ENCODE results near the gene RPS27A. TPM values are rescaled to one million over a fixed set of nuclear protein-coding genes. Genes with fewer than 3 reads are reported as not detected.
A peak's percentile ranks its signal among the peaks of the same experiment; 100 is the strongest.

The RPS27A gene
- total and polyA plus RNA-seq, 9 of the 15 experiments (the other 6 are each of a cell fraction or from before 2014, with no cell fraction given): 1,383 to 3,282 (median 2,242) TPM

- 0 out of 2 replicates have a peak, but pooled peaks have one; percentile 54 for TF ChIP-seq RHOXF2B (CRISPR knock-in tag; conservative IDR thresholded peaks at IDR 0.05)
- TF ChIP-seq CBX5 (IDR thresholded peaks at IDR 0.05; ENCODE audit: borderline replicate concordance, low read depth): no peak
- TF ChIP-seq, protein P1, sequence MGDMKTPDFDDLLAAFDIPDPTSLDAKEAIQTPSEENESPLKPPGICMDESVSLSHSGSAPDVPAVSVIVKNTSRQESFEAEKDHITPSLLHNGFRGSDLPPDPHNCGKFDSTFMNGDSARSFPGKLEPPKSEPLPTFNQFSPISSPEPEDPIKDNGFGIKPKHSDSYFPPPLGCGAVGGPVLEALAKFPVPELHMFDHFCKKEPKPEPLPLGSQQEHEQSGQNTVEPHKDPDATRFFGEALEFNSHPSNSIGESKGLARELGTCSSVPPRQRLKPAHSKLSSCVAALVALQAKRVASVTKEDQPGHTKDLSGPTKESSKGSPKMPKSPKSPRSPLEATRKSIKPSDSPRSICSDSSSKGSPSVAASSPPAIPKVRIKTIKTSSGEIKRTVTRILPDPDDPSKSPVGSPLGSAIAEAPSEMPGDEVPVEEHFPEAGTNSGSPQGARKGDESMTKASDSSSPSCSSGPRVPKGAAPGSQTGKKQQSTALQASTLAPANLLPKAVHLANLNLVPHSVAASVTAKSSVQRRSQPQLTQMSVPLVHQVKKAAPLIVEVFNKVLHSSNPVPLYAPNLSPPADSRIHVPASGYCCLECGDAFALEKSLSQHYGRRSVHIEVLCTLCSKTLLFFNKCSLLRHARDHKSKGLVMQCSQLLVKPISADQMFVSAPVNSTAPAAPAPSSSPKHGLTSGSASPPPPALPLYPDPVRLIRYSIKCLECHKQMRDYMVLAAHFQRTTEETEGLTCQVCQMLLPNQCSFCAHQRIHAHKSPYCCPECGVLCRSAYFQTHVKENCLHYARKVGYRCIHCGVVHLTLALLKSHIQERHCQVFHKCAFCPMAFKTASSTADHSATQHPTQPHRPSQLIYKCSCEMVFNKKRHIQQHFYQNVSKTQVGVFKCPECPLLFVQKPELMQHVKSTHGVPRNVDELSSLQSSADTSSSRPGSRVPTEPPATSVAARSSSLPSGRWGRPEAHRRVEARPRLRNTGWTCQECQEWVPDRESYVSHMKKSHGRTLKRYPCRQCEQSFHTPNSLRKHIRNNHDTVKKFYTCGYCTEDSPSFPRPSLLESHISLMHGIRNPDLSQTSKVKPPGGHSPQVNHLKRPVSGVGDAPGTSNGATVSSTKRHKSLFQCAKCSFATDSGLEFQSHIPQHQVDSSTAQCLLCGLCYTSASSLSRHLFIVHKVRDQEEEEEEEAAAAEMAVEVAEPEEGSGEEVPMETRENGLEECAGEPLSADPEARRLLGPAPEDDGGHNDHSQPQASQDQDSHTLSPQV (IDR thresholded peaks at IDR 0.05): no peak
- TF ChIP-seq ELF1 (tag; IDR thresholded peaks at IDR 0.05): peak; percentile 99
- no peak for TF ChIP-seq ATF1 (CRISPR knock-in tag; IDR thresholded peaks at IDR 0.05)
- TF ChIP-seq ATF1 (tag; IDR thresholded peaks at IDR 0.05): peak; percentile 82
- no peak; a peak in 1 of 4 replicates for TF ChIP-seq KDM1A (IDR thresholded peaks at IDR 0.05)
- peak; percentile 44 to 95; a peak in 3 of 4 replicates for TF ChIP-seq ARNT (IDR thresholded peaks at IDR 0.05)
- TF ChIP-seq SIN3B (IDR thresholded peaks at IDR 0.05; ENCODE audit: low read depth): peak; percentile 96
- TF ChIP-seq NFE2L1 (tag; IDR thresholded peaks at IDR 0.05; ENCODE audit: borderline replicate concordance, low read depth): no peak
- TF ChIP-seq ASH1L (IDR thresholded peaks at IDR 0.05; ENCODE audit: borderline replicate concordance, low read depth, partially characterized antibody): peak; percentile 45
- TF ChIP-seq SP1 (CRISPR knock-in tag; IDR thresholded peaks at IDR 0.05): peak; percentile 92
- TF ChIP-seq PRDM10 (IDR thresholded peaks at IDR 0.05; ENCODE audit: partially characterized antibody): peak; percentile 58
- TF ChIP-seq RAD21 (CRISPR knock-in tag; conservative IDR thresholded peaks at IDR 0.05 in 1 of 2, IDR thresholded peaks at IDR 0.05 in 1 of 2): peak in 1 of 2 experiments; percentile 37; a peak in 2 of 4 replicates
- no peak for TF ChIP-seq MAFG (tag; conservative IDR thresholded peaks at IDR 0.05)
- TF ChIP-seq ZNF12 (CRISPR knock-in tag; IDR thresholded peaks at IDR 0.05): no peak
- no peak for TF ChIP-seq ZNF696 (CRISPR knock-in tag; conservative IDR thresholded peaks at IDR 0.05)
- no peak for TF ChIP-seq ATF3 (IDR thresholded peaks at IDR 0.05)
- 0 out of 2 replicates have a peak, but pooled peaks have one; percentile 21 for TF ChIP-seq ATF3 (CRISPR knock-in tag; conservative IDR thresholded peaks at IDR 0.05)
These were observed 36.6 kb downstream of the RPS27A start, which contains the start of gene MTIF2 (continued) for GRCh38 chr2:55268907-55269644.
